Measurements from ENCODE around the gene MYRIP.

- no peak for TF ChIP-seq CTCF (IDR thresholded peaks at IDR 0.05)
- TF ChIP-seq POLR2A (IDR thresholded peaks at IDR 0.05), result no peak
Measured at GRCh38 chr3:39941931-39942330, 132.5 kb downstream of the MYRIP start.

All from thyroid gland (tissue), 4 donors.